H9 (cell line): ENCODE results near the gene GNPNAT1. TPM values are rescaled to one million over a fixed set of nuclear protein-coding genes. Genes with fewer than 3 reads are reported as not detected.
"Not testable (repeated sequence)": the region's sequence is repeated elsewhere in the genome, so short reads cannot be mapped to it uniquely, and the experiment has no call there.

ENCODE experiments used
- DNase-seq: peaks from one replicate; pipeline ENCODE4 v3.0.0-alpha.2; 2017
- H2AFZ ChIP-seq: one replicate; pipeline ENCODE4 v1.6.1; 2013; ENCODE audit warnings: mild to moderate bottlenecking, low read length, control low read depth, moderate library complexity
- H2AK5ac ChIP-seq: 2 replicates; pipeline ENCODE4 v1.6.1; 2013; ENCODE audit warnings: low read length, control low read depth, mixed read lengths; ENCODE audit not compliant: insufficient read length
- H2BK120ac ChIP-seq: one replicate; pipeline ENCODE4 v1.6.1; 2013; ENCODE audit warnings: low read depth, mild to moderate bottlenecking, low read length, control low read depth, inconsistent platforms; ENCODE audit not compliant: poor library complexity, severe bottlenecking
- H2BK12ac ChIP-seq: 2 replicates; pipeline ENCODE4 v1.6.1; 2013; ENCODE audit warnings: low read length, control low read depth, mixed read lengths, low read depth; ENCODE audit not compliant: insufficient read length
- H2BK15ac ChIP-seq: 2 replicates; pipeline ENCODE4 v1.6.1; 2013; ENCODE audit warnings: low read depth, low read length, control low read depth
- H2BK20ac ChIP-seq: one replicate; pipeline ENCODE4 v1.6.1; 2013; ENCODE audit warnings: low read depth, mild to moderate bottlenecking, low read length, control low read depth, inconsistent platforms; ENCODE audit not compliant: poor library complexity, severe bottlenecking
- H2BK5ac ChIP-seq: 2 replicates; pipeline ENCODE4 v1.6.1; 2013; ENCODE audit warnings: low read length, control low read depth, mixed read lengths; ENCODE audit not compliant: insufficient read length
- H3K14ac ChIP-seq: 2 replicates; pipeline ENCODE4 v1.6.1; 2013; ENCODE audit warnings: low read length, control low read depth; ENCODE audit not compliant: insufficient read depth
- H3K18ac ChIP-seq: 2 replicates; pipeline ENCODE4 v1.6.1; 2013; ENCODE audit warnings: low read depth, mild to moderate bottlenecking, mixed read lengths, low read length, control low read depth; ENCODE audit not compliant: insufficient read length
- H3K23ac ChIP-seq: 2 replicates; pipeline ENCODE4 v1.6.1; 2013; ENCODE audit warnings: low read length, control low read depth, mixed read lengths, low read depth; ENCODE audit not compliant: insufficient read length
- H3K23me2 ChIP-seq: 2 replicates; pipeline ENCODE4 v1.6.1; 2013; ENCODE audit warnings: low read depth, mild to moderate bottlenecking, mixed read lengths, low read length, control low read depth; ENCODE audit not compliant: insufficient read length, poor library complexity, severe bottlenecking
- H3K27ac ChIP-seq: 2 replicates; pipeline ENCODE4 v1.5.1; 2013; ENCODE audit warnings: low read length, control low read depth, mixed read lengths, low read depth; ENCODE audit not compliant: insufficient read length
- H3K27me3 ChIP-seq: 2 replicates; pipeline ENCODE4 v1.6.1; 2013; ENCODE audit warnings: low read length, control low read depth, inconsistent platforms; ENCODE audit not compliant: insufficient read depth
- H3K4ac ChIP-seq: 2 replicates; pipeline ENCODE4 v1.6.1; 2013; ENCODE audit warnings: low read depth, mild to moderate bottlenecking, control low read depth, inconsistent platforms, low read length, moderate library complexity
- H3K4me1 ChIP-seq: 2 replicates; pipeline ENCODE4 v1.6.1; 2013; ENCODE audit warnings: low read length, control low read depth, inconsistent platforms; ENCODE audit not compliant: insufficient read depth
- H3K4me2 ChIP-seq: 2 replicates; pipeline ENCODE4 v1.6.1; 2013; ENCODE audit warnings: low read length, control low read depth, mixed read lengths; ENCODE audit not compliant: insufficient read length, insufficient read depth
- H3K56ac ChIP-seq: 2 replicates; pipeline ENCODE4 v1.6.1; 2013; ENCODE audit warnings: low read depth, mild to moderate bottlenecking, mixed read lengths, low read length, control low read depth; ENCODE audit not compliant: insufficient read length
- H3K79me1 ChIP-seq: 2 replicates; pipeline ENCODE4 v1.6.1; 2013; ENCODE audit warnings: low read depth, mild to moderate bottlenecking, moderate library complexity, low read length, control low read depth, inconsistent platforms; ENCODE audit not compliant: insufficient read depth, poor library complexity, severe bottlenecking
- H3K79me2 ChIP-seq: 2 replicates; pipeline ENCODE4 v1.6.1; 2013; ENCODE audit warnings: low read length, control low read depth, inconsistent platforms; ENCODE audit not compliant: insufficient read depth
- H3K9ac ChIP-seq: 2 replicates; pipeline ENCODE4 v1.6.1; 2013; ENCODE audit warnings: low read length, control low read depth, mixed read lengths; ENCODE audit not compliant: insufficient read length; ENCODE audit errors: extremely low read depth
- H3K9me3 ChIP-seq: one replicate; pipeline ENCODE4 v1.6.1; 2013; ENCODE audit warnings: low read depth, low read length, inconsistent platforms; ENCODE audit not compliant: control insufficient read depth
- H3T11ph ChIP-seq: one replicate; pipeline ENCODE4 v1.6.1; 2013; ENCODE audit warnings: mild to moderate bottlenecking, low read length, control low read depth, inconsistent platforms
- H4K20me1 ChIP-seq: one replicate; pipeline ENCODE4 v1.6.1; 2013; ENCODE audit not compliant: control insufficient read depth, insufficient read length, insufficient read depth
- H4K5ac ChIP-seq: 2 replicates; pipeline ENCODE4 v1.6.1; 2013; ENCODE audit warnings: low read depth, mild to moderate bottlenecking, mixed read lengths, low read length, control low read depth; ENCODE audit not compliant: insufficient read length
- H4K8ac ChIP-seq: replicated peaks from 2 replicates; pipeline ENCODE4 v1.6.1; 2013; ENCODE audit warnings: low read length, control low read depth, mixed read lengths, low read depth; ENCODE audit not compliant: insufficient read length
- H4K91ac ChIP-seq: 2 replicates; pipeline ENCODE4 v1.6.1; 2013; ENCODE audit warnings: low read depth, mild to moderate bottlenecking, moderate library complexity, mixed read lengths, low read length, control low read depth; ENCODE audit not compliant: insufficient read length
- H3K27ac Mint-ChIP-seq, 3 experiments: 2 replicates in 2 of 3; 3 replicates in 1 of 3; pipeline ENCODE4 v1.8.0; 2020 to 2021; ENCODE audit warnings: mixed read lengths in 3 of 3, mild to moderate bottlenecking in 1 of 3, moderate library complexity in 1 of 3
- H3K27me3 Mint-ChIP-seq: 2 replicates; pipeline ENCODE4 v1.8.0; 2021; ENCODE audit warnings: low read depth, mild to moderate bottlenecking, moderate library complexity, mixed read lengths
- H3K36me3 Mint-ChIP-seq, 3 experiments: 2 replicates in 2 of 3; 3 replicates in 1 of 3; pipeline ENCODE4 v1.8.0; 2020 to 2021; ENCODE audit warnings: low read depth in 3 of 3, mixed read lengths in 3 of 3; ENCODE audit not compliant: insufficient read depth in 1 of 3
- H3K4me1 Mint-ChIP-seq, 2 experiments: 2 replicates each; pipeline ENCODE4 v1.8.0; 2020; ENCODE audit warnings: mixed read lengths in 2 of 2
- H3K4me3 Mint-ChIP-seq, 2 experiments: 2 replicates in 1 of 2; 3 replicates in 1 of 2; pipeline ENCODE4 v1.8.0; 2020 to 2021; ENCODE audit warnings: mild to moderate bottlenecking in 2 of 2, mixed read lengths in 2 of 2, moderate library complexity in 1 of 2
- H3K9me3 Mint-ChIP-seq, 2 experiments: 2 replicates in 1 of 2; 3 replicates in 1 of 2; pipeline ENCODE4 v1.8.0; 2020; ENCODE audit warnings: mild to moderate bottlenecking in 2 of 2, mixed read lengths in 2 of 2, moderate library complexity in 1 of 2
- WGBS: extraction: QIAGEN DNeasy Blood & Tissue Kit; methylation state at CpG from one replicate; pipeline ENCODE4 v1.1.7; 2013; ENCODE audit warnings: missing lambda C conversion rate, low lambda C conversion rate, mixed read lengths; ENCODE audit not compliant: insufficient read length; ENCODE audit errors: extremely low coverage; 5-methylcytosine and 5-hydroxymethylcytosine counted together
- total RNA-seq: library from RNA; stranded (reverse); gene quantifications from 2 replicates; pipeline ENCODE4 v1.2.1, GENCODE V29; 2021

The GNPNAT1 gene
- total RNA-seq, 1 experiment from 2014 or later: 49.0 TPM

DNA sequence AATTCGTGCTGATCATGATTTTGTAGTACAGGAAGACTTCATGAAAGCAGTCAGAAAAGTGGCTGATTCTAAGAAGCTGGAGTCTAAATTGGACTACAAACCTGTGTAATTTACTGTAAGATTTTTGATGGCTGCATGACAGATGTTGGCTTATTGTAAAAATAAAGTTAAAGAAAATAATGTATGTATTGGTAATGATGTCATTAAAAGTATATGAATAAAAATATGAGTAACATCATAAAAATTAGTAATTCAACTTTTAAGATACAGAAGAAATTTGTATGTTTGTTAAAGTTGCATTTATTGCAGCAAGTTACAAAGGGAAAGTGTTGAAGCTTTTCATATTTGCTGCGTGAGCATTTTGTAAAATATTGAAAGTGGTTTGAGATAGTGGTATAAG lies 63.9 kb downstream of the GNPNAT1 start:
- no CpG with 5 or more reads among the region's 2 CpGs for WGBS

More for the DNA sequence above, 63.9 kb downstream of the GNPNAT1 start:
- H3K4me3 Mint-ChIP-seq, H3K56ac ChIP-seq, H3K14ac ChIP-seq, H3K9me3 Mint-ChIP-seq, H4K20me1 ChIP-seq, H3K4me2 ChIP-seq, H2BK20ac ChIP-seq, H2AFZ ChIP-seq, H3K4me1 ChIP-seq, H3K79me2 ChIP-seq, H3K4ac ChIP-seq, H3K23ac ChIP-seq, H3K9ac ChIP-seq, H2BK15ac ChIP-seq, H4K91ac ChIP-seq, DNase-seq, H2BK120ac ChIP-seq, H2BK12ac ChIP-seq, H3K27ac Mint-ChIP-seq, H2AK5ac ChIP-seq, H3K27ac ChIP-seq, H3T11ph ChIP-seq, H2BK5ac ChIP-seq, H4K5ac ChIP-seq, H3K27me3 Mint-ChIP-seq, H3K27me3 ChIP-seq, H3K18ac ChIP-seq, H3K9me3 ChIP-seq, H3K23me2 ChIP-seq, H4K8ac ChIP-seq, H3K79me1 ChIP-seq: not testable (repeated sequence)
- Mint-ChIP-seq H3K4me1 (peaks cover 2 to 22% of the 10 kb centered on the region in 2 experiments), H3K36me3 (peaks cover 18 to 57% (median 38%) of the 10 kb centered on the region in 3 experiments; a peak in 6 of 7 replicates)

Other genes with a start within 250 kb of the GNPNAT1 start
- 11.7 and 13.2 TPM in 2 replicates for gene TXNDC16, start 239.1 kb downstream of the GNPNAT1 start, total RNA-seq
- gene GPR137C, start 238.8 kb downstream of the GNPNAT1 start, total RNA-seq: 4.2 and 4.3 TPM in 2 replicates
- gene ERO1A, start 96.0 kb downstream of the GNPNAT1 start, total RNA-seq: 37.1 and 41.5 TPM in 2 replicates
- 98.1 and 103 TPM in 2 replicates for gene PSMC6, start 84.4 kb downstream of the GNPNAT1 start, total RNA-seq
- gene STYX, start 61.4 kb downstream of the GNPNAT1 start, total RNA-seq: 24.0 and 26.9 TPM in 2 replicates
- gene FERMT2, start 159.4 kb upstream of the GNPNAT1 start, total RNA-seq: 128 and 136 TPM in 2 replicates